ENCODE data around the gene ATP8B4. TPM values are rescaled to one million over a fixed set of nuclear protein-coding genes. Genes with fewer than 3 reads are reported as not detected.

The ATP8B4 gene
- total and polyA plus RNA-seq, 2 donors (not counting 3 experiments of a cell fraction or from before 2014, with no cell fraction given): not detected

GRCh38 chr15:50166216-50166615 lies 47.2 kb upstream of the ATP8B4 start:
- peak; percentile 76 for FAIRE-seq
- Histone ChIP-seq H2AFZ (ENCODE audit: low read depth, low read length) (peak overlapping the region; percentile 65), H3K36me3 (ENCODE audit: control insufficient read depth in 2 of 2, extremely low read depth in 1 of 2, insufficient read depth in 2 of 2, low read length in 2 of 2) (no peaks in the 10 kb centered on the region), H3K79me2 (ENCODE audit: control insufficient read depth, insufficient read depth, low read length) (no peaks in the 10 kb centered on the region), H3K9me1 (replicated peaks; ENCODE audit: control insufficient read depth, extremely low read depth, insufficient read depth, low read length) (no peaks in the 10 kb centered on the region), H3K4me1 (ENCODE audit: control insufficient read depth, extremely low read depth, insufficient read depth, low read length) (peaks cover 10% of the 10 kb centered on the region), H3K4me3 (replicated peaks in 1 of 3; ENCODE audit: insufficient read depth in 1 of 3, low read depth in 1 of 3, low read length in 3 of 3) (no peak overlapping the region), H3K27me3 (ENCODE audit: control insufficient read depth in 2 of 2, insufficient read depth in 2 of 2, low read length in 2 of 2) (peaks cover 0 to under 1% of the 10 kb centered on the region in 2 experiments), H3K4me2 (ENCODE audit: insufficient read depth, low read length) (peak overlapping the region; percentile 22), H3K27ac (ENCODE audit: insufficient read depth, low read depth, low read length) (no peak overlapping the region), H3K9ac (replicated peaks; ENCODE audit: extremely low read depth, insufficient read depth, low read length) (no peak overlapping the region), H3K9me3 (replicated peaks; ENCODE audit: control insufficient read depth, insufficient read depth, low read length) (no peaks in the 10 kb centered on the region), H4K20me1 (replicated peaks; ENCODE audit: control insufficient read depth, extremely low read depth, insufficient read depth, low read length) (no peaks in the 10 kb centered on the region)
- no TSS peak for BruUV-seq (replicated peaks)
- ChIA-PET POLR2A (no interaction called here), CTCF (interaction anchor here (0.8 to 2.0 kb wide), 8 partner anchors 10 to 150 kb away, joined by 3 to 9 read pairs (median 4); no protein-coding TSS in a partner anchor)
- peak; percentile 68 for TF ChIP-seq GATA2 (IDR thresholded peaks at IDR 0.05; ENCODE audit: insufficient read depth, insufficient read length, low read depth, low read length)
- TF ChIP-seq JUN (IDR thresholded peaks at IDR 0.05; ENCODE audit: borderline replicate concordance, insufficient read depth, insufficient read length, low read depth): no peak
- dilution Hi-C loops (cut with MboI; ENCODE audit: extremely low pct_ligation_motif_present, low sequenced_read_pairs): no loop called here
- intact Hi-C loops (cut with micrococcal nuclease): no loop called here
- peak; percentile 45 for DNase-seq (ENCODE audit: low read depth, low spot score)

DNA sequence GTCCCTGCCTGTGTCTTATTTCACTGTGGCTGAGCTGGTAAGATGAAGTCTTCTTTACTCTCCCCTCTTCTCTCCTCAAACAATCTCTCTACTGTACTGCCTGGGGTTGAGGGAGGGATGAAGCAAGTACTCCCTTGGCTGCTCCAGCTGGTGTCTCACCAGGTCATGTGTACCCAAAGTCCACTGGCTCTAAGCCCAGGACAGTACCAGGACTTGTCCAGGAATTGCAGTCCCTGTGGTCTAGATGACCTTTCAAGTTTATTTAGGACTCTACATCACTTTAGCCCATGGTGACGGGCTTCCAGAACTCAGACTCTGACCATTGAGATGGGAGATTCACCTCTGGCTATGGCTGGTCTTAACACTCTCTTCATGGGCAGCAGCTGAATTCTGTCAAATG lies 45.4 kb upstream of the ATP8B4 start:
- ChIA-PET POLR2A (no interaction called here), CTCF (no interaction called here)
- DNase-seq (ENCODE audit: low read depth, low spot score) (no peak), FAIRE-seq (no peak)
- BruUV-seq (replicated peaks): no TSS peak
- Histone ChIP-seq H3K36me3 (ENCODE audit: control insufficient read depth in 2 of 2, extremely low read depth in 1 of 2, insufficient read depth in 2 of 2, low read length in 2 of 2) (no peaks in the 10 kb centered on the region), H3K79me2 (ENCODE audit: control insufficient read depth, insufficient read depth, low read length) (no peaks in the 10 kb centered on the region), H3K27me3 (ENCODE audit: control insufficient read depth in 2 of 2, insufficient read depth in 2 of 2, low read length in 2 of 2) (peaks cover 0 to 3% of the 10 kb centered on the region in 2 experiments), H3K9ac (replicated peaks; ENCODE audit: extremely low read depth, insufficient read depth, low read length) (no peak overlapping the region), H3K9me3 (replicated peaks; ENCODE audit: control insufficient read depth, insufficient read depth, low read length) (no peaks in the 10 kb centered on the region), H3K9me1 (replicated peaks; ENCODE audit: control insufficient read depth, extremely low read depth, insufficient read depth, low read length) (no peaks in the 10 kb centered on the region), H3K4me1 (ENCODE audit: control insufficient read depth, extremely low read depth, insufficient read depth, low read length) (peaks cover 10% of the 10 kb centered on the region), H3K4me3 (replicated peaks in 1 of 3; ENCODE audit: insufficient read depth in 1 of 3, low read depth in 1 of 3, low read length in 3 of 3) (no peak overlapping the region), H4K20me1 (replicated peaks; ENCODE audit: control insufficient read depth, extremely low read depth, insufficient read depth, low read length) (no peaks in the 10 kb centered on the region), H3K27ac (ENCODE audit: insufficient read depth, low read depth, low read length) (no peak overlapping the region), H2AFZ (ENCODE audit: low read depth, low read length) (no peak overlapping the region), H3K4me2 (ENCODE audit: insufficient read depth, low read length) (no peak overlapping the region)
- dilution Hi-C loops (cut with MboI; ENCODE audit: extremely low pct_ligation_motif_present, low sequenced_read_pairs) (no loop called here), intact Hi-C loops (cut with micrococcal nuclease) (no loop called here)
- TF ChIP-seq, protein P1, sequence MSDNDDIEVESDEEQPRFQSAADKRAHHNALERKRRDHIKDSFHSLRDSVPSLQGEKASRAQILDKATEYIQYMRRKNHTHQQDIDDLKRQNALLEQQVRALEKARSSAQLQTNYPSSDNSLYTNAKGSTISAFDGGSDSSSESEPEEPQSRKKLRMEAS (IDR thresholded peaks at IDR 0.05; ENCODE audit: insufficient read depth, insufficient read length): no peak

Data from endothelial cell of umbilical vein (primary cell).